ENCODE measurements around the gene NELL2. TPM values are rescaled to one million over a fixed set of nuclear protein-coding genes. Genes with fewer than 3 reads are reported as not detected.

The NELL2 gene
- total RNA-seq, 2 donors from 2014 or later: 5.1 to 6.9 TPM

DNA sequence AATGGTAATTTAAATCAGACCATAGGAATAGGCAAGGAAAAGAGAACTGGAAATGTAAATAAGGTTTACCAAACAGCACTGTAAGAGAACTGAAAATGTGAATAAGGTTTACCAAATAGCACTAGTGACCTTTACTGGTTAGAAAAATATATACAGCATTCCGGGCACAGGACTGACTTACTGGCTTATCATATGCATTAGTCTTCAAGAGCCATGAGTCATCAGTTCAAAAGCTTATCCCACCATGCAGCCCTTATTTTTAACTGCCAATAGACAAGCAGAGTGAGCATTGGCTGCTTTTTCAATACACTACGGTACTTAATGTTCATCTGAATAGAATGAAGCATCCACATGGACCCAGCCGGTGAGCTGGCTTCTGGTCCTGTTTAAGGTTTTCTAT is 13.0 kb upstream of the NELL2 start:
- Histone ChIP-seq H3K27me3 (ENCODE audit: control insufficient read depth, insufficient read depth, low read length, poor library complexity, severe bottlenecking) (no peaks in the 10 kb centered on the region), H3K27ac (ENCODE audit: low read depth, low read length) (no peak overlapping the region), H3K4me3 (ENCODE audit: low read length) (no peak overlapping the region), H3K9ac (ENCODE audit: extremely low read depth, low read length, poor library complexity, severe bottlenecking) (no peak overlapping the region), H3K9me3 (ENCODE audit: control insufficient read depth, low read length) (no peaks in the 10 kb centered on the region), H3K36me3 (ENCODE audit: control insufficient read depth, insufficient read depth, low read length) (no peaks in the 10 kb centered on the region), H3K4me1 (ENCODE audit: control insufficient read depth, insufficient read depth, low read length) (no peaks in the 10 kb centered on the region)
- Mint-ChIP-seq H3K9me3 (no peaks in the 10 kb centered on the region), H3K4me3 (no peak overlapping the region), H3K4me1 (no peaks in the 10 kb centered on the region), H3K36me3 (ENCODE audit: low read depth) (no peaks in the 10 kb centered on the region), H3K27ac (no peak overlapping the region), H3K27me3 (ENCODE audit: insufficient read depth) (no peaks in the 10 kb centered on the region)
- DNase-seq: peak; percentile 42
- TF ChIP-seq, protein P1, sequence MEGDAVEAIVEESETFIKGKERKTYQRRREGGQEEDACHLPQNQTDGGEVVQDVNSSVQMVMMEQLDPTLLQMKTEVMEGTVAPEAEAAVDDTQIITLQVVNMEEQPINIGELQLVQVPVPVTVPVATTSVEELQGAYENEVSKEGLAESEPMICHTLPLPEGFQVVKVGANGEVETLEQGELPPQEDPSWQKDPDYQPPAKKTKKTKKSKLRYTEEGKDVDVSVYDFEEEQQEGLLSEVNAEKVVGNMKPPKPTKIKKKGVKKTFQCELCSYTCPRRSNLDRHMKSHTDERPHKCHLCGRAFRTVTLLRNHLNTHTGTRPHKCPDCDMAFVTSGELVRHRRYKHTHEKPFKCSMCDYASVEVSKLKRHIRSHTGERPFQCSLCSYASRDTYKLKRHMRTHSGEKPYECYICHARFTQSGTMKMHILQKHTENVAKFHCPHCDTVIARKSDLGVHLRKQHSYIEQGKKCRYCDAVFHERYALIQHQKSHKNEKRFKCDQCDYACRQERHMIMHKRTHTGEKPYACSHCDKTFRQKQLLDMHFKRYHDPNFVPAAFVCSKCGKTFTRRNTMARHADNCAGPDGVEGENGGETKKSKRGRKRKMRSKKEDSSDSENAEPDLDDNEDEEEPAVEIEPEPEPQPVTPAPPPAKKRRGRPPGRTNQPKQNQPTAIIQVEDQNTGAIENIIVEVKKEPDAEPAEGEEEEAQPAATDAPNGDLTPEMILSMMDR (conservative IDR thresholded peaks at IDR 0.05): no peak
- 84 to 96% methylated on average over 3 of the region's 3 CpGs for WGBS, 2 experiments (ENCODE audit: insufficient coverage in 1 of 2, insufficient read length in 1 of 2)

DNA sequence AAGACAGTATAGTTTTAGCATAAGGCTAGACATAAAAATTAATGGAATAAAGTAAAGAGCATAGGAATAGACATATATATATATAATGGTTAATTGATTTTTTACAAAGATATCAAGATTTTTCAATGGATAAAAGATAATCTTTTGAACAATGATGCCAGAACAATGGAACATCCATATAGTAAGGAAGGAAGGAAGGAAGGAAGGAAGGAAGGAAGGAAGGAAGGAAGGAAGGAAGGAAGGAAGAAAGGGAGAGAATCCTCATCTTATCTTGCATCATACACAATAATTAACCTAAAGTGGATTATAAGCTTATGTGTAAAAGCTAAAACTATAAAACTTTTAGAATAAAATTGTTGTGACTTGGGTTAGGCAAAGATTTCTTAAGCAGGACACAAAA is 9.8 kb upstream of the NELL2 start:
- Histone ChIP-seq H3K27me3 (ENCODE audit: control insufficient read depth, insufficient read depth, low read length, poor library complexity, severe bottlenecking) (no peaks in the 10 kb centered on the region), H3K9ac (ENCODE audit: extremely low read depth, low read length, poor library complexity, severe bottlenecking) (no peak overlapping the region), H3K27ac (ENCODE audit: low read depth, low read length) (no peak overlapping the region), H3K9me3 (ENCODE audit: control insufficient read depth, low read length) (peaks cover 6% of the 10 kb centered on the region), H3K4me3 (ENCODE audit: low read length) (no peak overlapping the region), H3K4me1 (ENCODE audit: control insufficient read depth, insufficient read depth, low read length) (no peaks in the 10 kb centered on the region), H3K36me3 (ENCODE audit: control insufficient read depth, insufficient read depth, low read length) (no peaks in the 10 kb centered on the region)
- no peak overlapping the region for H3K4me3 Mint-ChIP-seq
- H3K9me3 Mint-ChIP-seq: peaks cover 6% of the 10 kb centered on the region
- H3K4me1 Mint-ChIP-seq: no peaks in the 10 kb centered on the region
- DNase-seq: no peak
- TF ChIP-seq, protein P1 (conservative IDR thresholded peaks at IDR 0.05): no peak
- H3K27ac Mint-ChIP-seq: no peak overlapping the region
- no peaks in the 10 kb centered on the region for H3K27me3 Mint-ChIP-seq (ENCODE audit: insufficient read depth)
- no peaks in the 10 kb centered on the region for H3K36me3 Mint-ChIP-seq (ENCODE audit: low read depth)

DNA sequence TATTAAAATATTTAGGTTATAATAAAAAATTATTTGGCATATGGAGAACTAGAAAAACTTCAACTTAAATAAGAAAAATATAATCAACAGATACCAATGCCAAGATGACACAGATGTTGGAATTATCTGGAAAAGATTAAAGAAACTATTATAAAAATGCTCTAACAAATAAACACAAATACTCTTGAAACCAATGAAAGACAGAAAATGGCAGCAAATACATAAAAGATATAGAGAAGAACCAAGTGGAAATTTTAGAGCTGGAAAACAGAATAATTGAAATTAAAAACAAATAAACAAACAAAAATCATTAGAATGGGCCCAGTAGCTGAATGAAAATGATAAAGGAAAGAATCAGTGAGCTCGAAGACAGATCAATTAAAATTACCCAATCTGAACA is 5.1 kb upstream of the NELL2 start:
- H3K9me3 ChIP-seq (ENCODE audit: control insufficient read depth, low read length): peaks cover 10% of the 10 kb centered on the region
- Mint-ChIP-seq H3K4me3 (no peak overlapping the region), H3K27ac (no peak overlapping the region), H3K4me1 (peaks cover 4% of the 10 kb centered on the region), H3K27me3 (ENCODE audit: insufficient read depth) (peaks cover 19% of the 10 kb centered on the region), H3K36me3 (ENCODE audit: low read depth) (no peaks in the 10 kb centered on the region), H3K9me3 (peaks cover 9% of the 10 kb centered on the region)
- H3K27ac ChIP-seq (ENCODE audit: low read depth, low read length): no peak overlapping the region
- no peak overlapping the region for H3K9ac ChIP-seq (ENCODE audit: extremely low read depth, low read length, poor library complexity, severe bottlenecking)
- no peaks in the 10 kb centered on the region for H3K36me3 ChIP-seq (ENCODE audit: control insufficient read depth, insufficient read depth, low read length)
- H3K4me3 ChIP-seq (ENCODE audit: low read length): no peak overlapping the region
- WGBS, 2 experiments (ENCODE audit: insufficient coverage in 1 of 2, insufficient read length in 1 of 2): 91% methylated on average over 1 of the region's 1 CpG; no CpG with 5 or more reads in 1 of the 2 experiments
- H3K4me1 ChIP-seq (ENCODE audit: control insufficient read depth, insufficient read depth, low read length): no peaks in the 10 kb centered on the region
- DNase-seq: no peak
- peaks cover 14% of the 10 kb centered on the region for H3K27me3 ChIP-seq (ENCODE audit: control insufficient read depth, insufficient read depth, low read length, poor library complexity, severe bottlenecking)
- TF ChIP-seq, protein P1 (conservative IDR thresholded peaks at IDR 0.05): no peak

Data from endodermal cell (in vitro differentiated cells).